Smooth muscle cell (in vitro differentiated cells): ENCODE measurements around the gene STPG3. TPM values are rescaled to one million over a fixed set of nuclear protein-coding genes. Genes with fewer than 3 reads are reported as not detected.

ENCODE experiments used
- DNase-seq: peaks from one replicate; lab custom pipeline; 2025; ENCODE audit not compliant: unreplicated experiment; lab: John Stamatoyannopoulos, UW
- H2AFZ ChIP-seq: fragments of 200-600 bp; sonication (generic); 2 replicates; pipeline ENCODE4 v1.6.0; 2016; ENCODE audit warnings: antibody characterized with exemption, low read depth, mild to moderate bottlenecking
- H3F3A ChIP-seq: fragments of 200-600 bp; sonication (generic); 2 replicates; pipeline ENCODE4 v1.6.0; 2017; ENCODE audit warnings: antibody characterized with exemption, low read depth
- H3K27ac ChIP-seq: fragments of 200-600 bp; sonication (generic); 2 replicates; pipeline ENCODE4 v1.5.1; 2016; ENCODE audit warnings: low read depth, mild to moderate bottlenecking
- H3K27me3 ChIP-seq: fragments of 200-600 bp; sonication (generic); 2 replicates; pipeline ENCODE4 v1.6.1; 2016; ENCODE audit warnings: low read depth, mild to moderate bottlenecking
- H3K36me3 ChIP-seq: fragments of 200-600 bp; sonication (generic); 2 replicates; pipeline ENCODE4 v1.5.1; 2016; ENCODE audit warnings: low read depth
- H3K4me1 ChIP-seq: fragments of 200-600 bp; sonication (generic); 2 replicates; pipeline ENCODE4 v1.5.1; 2016; ENCODE audit warnings: low read depth
- H3K4me2 ChIP-seq: fragments of 200-600 bp; sonication (generic); 2 replicates; pipeline ENCODE4 v1.6.0; 2016; ENCODE audit warnings: mild to moderate bottlenecking
- H3K4me3 ChIP-seq: fragments of 200-600 bp; sonication (generic); 2 replicates; pipeline ENCODE4 v1.5.1; 2016; ENCODE audit warnings: mild to moderate bottlenecking
- H3K79me2 ChIP-seq: fragments of 200-600 bp; sonication (generic); 2 replicates; pipeline ENCODE4 v1.6.0; 2016; ENCODE audit warnings: low read depth, mild to moderate bottlenecking
- H3K9ac ChIP-seq: fragments of 200-600 bp; sonication (generic); 2 replicates; pipeline ENCODE4 v1.6.0; 2016; ENCODE audit warnings: low read depth
- H3K9me3 ChIP-seq: fragments of 200-600 bp; sonication (generic); replicated peaks from 2 replicates; pipeline ENCODE4 v1.5.1; 2016; ENCODE audit warnings: low read depth
- H4K20me1 ChIP-seq: fragments of 200-600 bp; sonication (generic); 2 replicates; pipeline ENCODE4 v1.6.0; 2016; ENCODE audit warnings: low read depth
- WGBS: methylation state at CpG from one replicate; pipeline ENCODE4 v1.1.7; 2016; ENCODE audit warnings: low lambda C conversion rate; 5-methylcytosine and 5-hydroxymethylcytosine counted together
- polyA plus RNA-seq: library from polyadenylated mRNA; unstranded; fragments of >200 nt; fragmentation: Nextera tagmentation; extraction: Ambion mirVana; gene quantifications from 2 replicates; pipeline ENCODE4 v1.2.1, GENCODE V29; 2016
- total RNA-seq: library from RNA; depleted of rRNA; stranded (reverse); fragments of >200 nt; gene quantifications from 2 replicates; pipeline ENCODE4 v1.2.3, GENCODE V29; 2014
- TF ChIP-seq, protein P1 (sequence below): fragments of 200-600 bp; sonication (generic); IDR thresholded peaks from 2 replicates; pipeline ENCODE4 v1.5.1; 2017; ENCODE audit warnings: borderline replicate concordance, mild to moderate bottlenecking, antibody characterized with exemption; ENCODE audit not compliant: insufficient read depth, poor library complexity, severe bottlenecking

Gene STPG3
- total and polyA plus RNA-seq, 2 experiments from 2014 or later: not detected

DNA sequence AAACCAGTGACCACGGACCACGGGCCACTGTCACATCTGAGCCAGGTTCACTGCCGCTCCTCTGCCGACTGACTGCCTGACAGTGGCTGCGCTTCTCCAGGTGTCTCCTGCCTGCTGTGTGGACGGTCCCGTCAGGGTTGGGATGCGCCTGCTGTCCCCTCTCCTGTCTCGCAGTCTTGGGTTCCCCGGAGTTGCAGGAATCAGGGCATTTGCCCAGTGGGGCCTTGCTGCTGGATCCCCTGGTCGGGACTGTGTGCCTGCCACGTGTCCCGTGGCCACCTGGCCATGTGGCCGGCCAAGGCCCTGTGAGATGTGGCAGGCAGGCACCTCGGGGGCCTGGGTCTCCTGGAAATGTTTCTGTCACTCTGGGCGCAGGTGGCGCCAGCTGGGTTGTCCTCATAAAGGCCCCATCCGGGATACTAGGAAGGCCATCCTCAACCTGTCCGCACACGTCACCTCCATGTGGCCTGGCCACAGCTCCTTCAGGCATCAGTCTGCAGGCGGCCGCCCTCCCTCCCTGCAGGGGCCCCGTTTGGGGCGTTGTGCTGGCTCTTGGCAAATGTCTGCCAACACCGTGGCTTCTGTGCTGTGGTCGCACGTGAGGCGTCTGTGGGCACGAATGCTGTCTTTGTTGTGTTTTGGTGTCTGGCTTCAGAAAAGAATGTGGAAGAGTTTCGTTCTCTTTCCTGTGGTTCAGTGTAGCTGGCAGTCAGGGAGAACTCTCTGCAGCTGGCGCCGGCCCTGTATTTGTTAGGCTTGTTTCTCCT, 20.0 kb downstream of the STPG3 start:
- H4K20me1 ChIP-seq: peaks cover 33% of the 10 kb centered on the region
- TF ChIP-seq, protein P1, sequence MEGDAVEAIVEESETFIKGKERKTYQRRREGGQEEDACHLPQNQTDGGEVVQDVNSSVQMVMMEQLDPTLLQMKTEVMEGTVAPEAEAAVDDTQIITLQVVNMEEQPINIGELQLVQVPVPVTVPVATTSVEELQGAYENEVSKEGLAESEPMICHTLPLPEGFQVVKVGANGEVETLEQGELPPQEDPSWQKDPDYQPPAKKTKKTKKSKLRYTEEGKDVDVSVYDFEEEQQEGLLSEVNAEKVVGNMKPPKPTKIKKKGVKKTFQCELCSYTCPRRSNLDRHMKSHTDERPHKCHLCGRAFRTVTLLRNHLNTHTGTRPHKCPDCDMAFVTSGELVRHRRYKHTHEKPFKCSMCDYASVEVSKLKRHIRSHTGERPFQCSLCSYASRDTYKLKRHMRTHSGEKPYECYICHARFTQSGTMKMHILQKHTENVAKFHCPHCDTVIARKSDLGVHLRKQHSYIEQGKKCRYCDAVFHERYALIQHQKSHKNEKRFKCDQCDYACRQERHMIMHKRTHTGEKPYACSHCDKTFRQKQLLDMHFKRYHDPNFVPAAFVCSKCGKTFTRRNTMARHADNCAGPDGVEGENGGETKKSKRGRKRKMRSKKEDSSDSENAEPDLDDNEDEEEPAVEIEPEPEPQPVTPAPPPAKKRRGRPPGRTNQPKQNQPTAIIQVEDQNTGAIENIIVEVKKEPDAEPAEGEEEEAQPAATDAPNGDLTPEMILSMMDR: no peak
- H3K9me3 ChIP-seq: no peaks in the 10 kb centered on the region
- no peak for DNase-seq
- no peaks in the 10 kb centered on the region for H3F3A ChIP-seq
- no peak overlapping the region for H2AFZ ChIP-seq
- no peaks in the 10 kb centered on the region for H3K27me3 ChIP-seq
- no peaks in the 10 kb centered on the region for H3K4me1 ChIP-seq
- H3K36me3 ChIP-seq: no peaks in the 10 kb centered on the region
- WGBS: 93% methylated on average over 32 of the region's 32 CpGs
- no peak overlapping the region for H3K27ac ChIP-seq
- H3K4me2 ChIP-seq: no peak overlapping the region
- no peaks in the 10 kb centered on the region for H3K79me2 ChIP-seq
- no peak overlapping the region for H3K4me3 ChIP-seq
- H3K9ac ChIP-seq: no peak overlapping the region

DNA sequence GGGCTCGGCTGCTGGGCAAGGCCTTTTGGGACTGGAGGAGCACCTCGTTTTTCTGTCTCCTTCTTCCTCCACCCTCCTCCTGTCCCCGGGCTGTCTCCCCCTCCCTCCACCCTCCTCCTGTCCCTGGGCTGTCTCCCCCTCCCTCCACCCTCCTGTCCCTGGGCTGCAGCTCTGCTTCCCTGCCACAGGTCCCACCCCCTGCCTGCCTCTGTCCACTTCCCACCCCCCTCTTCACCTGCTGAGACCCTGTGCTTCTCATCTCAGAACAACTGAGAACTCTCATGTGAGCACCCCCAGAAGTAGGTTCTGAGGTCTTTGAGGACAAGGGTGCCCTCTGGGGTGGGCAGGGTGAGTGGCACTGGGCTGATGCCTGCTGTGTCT, 20.6 kb downstream of the STPG3 start:
- no peak overlapping the region for H2AFZ ChIP-seq
- WGBS: no CpG with 5 or more reads among the region's 3 CpGs
- TF ChIP-seq, protein P1: no peak

DNA sequence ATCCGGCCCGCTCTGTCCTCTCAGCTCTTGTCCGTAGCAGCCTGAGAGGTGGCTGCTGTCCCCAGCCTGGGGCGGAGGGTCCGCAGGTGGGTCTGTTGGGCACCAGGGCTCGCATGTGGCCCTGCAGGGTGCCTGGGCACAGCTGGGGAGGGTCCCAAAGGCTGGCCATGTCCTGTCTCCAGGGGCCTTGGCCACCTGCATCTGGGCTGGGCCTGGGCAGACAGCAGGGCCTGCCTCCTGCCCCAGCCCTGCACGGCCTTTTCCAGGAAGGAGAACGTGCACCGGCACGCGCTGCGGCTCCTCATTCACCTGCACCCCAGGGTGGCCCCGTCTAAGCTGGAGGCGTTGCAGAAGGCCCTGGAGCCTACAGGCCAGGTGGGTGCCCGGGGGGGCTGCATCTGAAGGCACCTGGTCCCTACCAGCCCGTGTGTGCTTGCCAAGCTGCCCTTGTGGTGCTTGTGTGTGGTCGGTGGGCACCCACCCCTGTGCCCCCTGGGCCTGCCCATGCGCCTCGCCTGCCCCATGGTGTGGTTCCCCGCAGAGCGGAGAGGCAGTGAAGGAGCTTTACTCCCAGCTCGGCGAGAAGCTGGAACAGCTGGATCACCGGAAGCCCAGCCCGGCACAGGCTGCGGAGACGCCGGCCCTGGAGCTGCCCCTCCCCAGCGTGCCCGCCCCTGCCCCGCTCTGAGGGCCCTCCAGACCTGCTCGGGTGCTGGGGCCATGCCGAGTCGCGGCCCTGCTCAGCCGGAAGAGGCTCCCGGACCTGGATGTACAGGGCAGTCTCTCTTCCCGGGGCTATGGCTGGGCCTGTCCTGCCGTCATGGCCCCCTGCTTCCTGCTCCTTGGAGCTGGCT, 21.4 kb downstream of the STPG3 start:
- Histone ChIP-seq H3K9ac (no peak overlapping the region), H3K79me2 (no peaks in the 10 kb centered on the region), H3K27me3 (no peaks in the 10 kb centered on the region), H3K4me3 (no peak overlapping the region), H3K4me2 (no peak overlapping the region), H3F3A (no peaks in the 10 kb centered on the region), H2AFZ (no peak overlapping the region), H3K36me3 (no peaks in the 10 kb centered on the region), H3K27ac (no peak overlapping the region), H3K9me3 (no peaks in the 10 kb centered on the region), H4K20me1 (peaks cover 33% of the 10 kb centered on the region), H3K4me1 (peaks cover 13% of the 10 kb centered on the region)
- no peak for DNase-seq
- TF ChIP-seq, protein P1: no peak
- WGBS: 92% methylated on average over 31 of the region's 39 CpGs

More for the DNA sequence above, 20.6 kb downstream of the STPG3 start:
- Histone ChIP-seq H4K20me1 (peaks cover 33% of the 10 kb centered on the region), H3K4me2 (no peak overlapping the region), H3K36me3 (no peaks in the 10 kb centered on the region), H3K9ac (no peak overlapping the region), H3F3A (no peaks in the 10 kb centered on the region), H3K79me2 (no peaks in the 10 kb centered on the region), H3K4me1 (peaks cover 5% of the 10 kb centered on the region), H3K4me3 (no peak overlapping the region), H3K9me3 (no peaks in the 10 kb centered on the region), H3K27ac (no peak overlapping the region), H3K27me3 (no peaks in the 10 kb centered on the region)
- no peak for DNase-seq
